Activated effector memory CD4-positive, alpha-beta T cell treated with anti-CD3 and anti-CD28 coated beads, Interleukin-2, amount 50 U/mL, for 16 hours (primary cell): ENCODE results near the gene TMCC1.
"Not testable (repeated sequence)": the region's sequence is repeated elsewhere in the genome, so short reads cannot be mapped to it uniquely, and the experiment has no call there.

Experiments used
- DNase-seq: peaks from one replicate; pipeline ENCODE4 v3.0.0-alpha.2; 2020

Gene TMCC1

GRCh38 chr3:129708328-129708861 is 185.1 kb downstream of the TMCC1 start:
- DNase-seq: no peak

- no peak for DNase-seq
Observed at GRCh38 chr3:129705274-129705673, 188.2 kb downstream of the TMCC1 start.

GRCh38 chr3:129703913-129704312 is 189.6 kb downstream of the TMCC1 start:
- DNase-seq: no peak

- DNase-seq: no peak
Observed at GRCh38 chr3:129702934-129703712, 190.4 kb downstream of the TMCC1 start.

- DNase-seq: no peak
Observed at GRCh38 chr3:129701161-129701560, 192.3 kb downstream of the TMCC1 start.

GRCh38 chr3:129699612-129700011 is 193.9 kb downstream of the TMCC1 start:
- DNase-seq: no peak

- DNase-seq: no peak
Observed at GRCh38 chr3:129699199-129699598, 194.3 kb downstream of the TMCC1 start.

GRCh38 chr3:129697229-129697969 is 196.1 kb downstream of the TMCC1 start:
- no peak for DNase-seq

- DNase-seq: not testable (repeated sequence)
Observed at GRCh38 chr3:129696430-129696829, 197.1 kb downstream of the TMCC1 start.

GRCh38 chr3:129695230-129695629 is 198.3 kb downstream of the TMCC1 start:
- no peak for DNase-seq

- DNase-seq: no peak
Observed at GRCh38 chr3:129694228-129694627, 199.3 kb downstream of the TMCC1 start.

- no peak for DNase-seq
Observed at GRCh38 chr3:129692743-129693142, 200.8 kb downstream of the TMCC1 start.

GRCh38 chr3:129690963-129691362 is 202.5 kb downstream of the TMCC1 start:
- no peak for DNase-seq

- no peak for DNase-seq
Observed at GRCh38 chr3:129690406-129690805, 203.1 kb downstream of the TMCC1 start.

- no peak for DNase-seq
Observed at GRCh38 chr3:129689036-129689435, 204.5 kb downstream of the TMCC1 start.

GRCh38 chr3:129688271-129688895 is 205.1 kb downstream of the TMCC1 start:
- DNase-seq: no peak

GRCh38 chr3:129687586-129688125 is 205.9 kb downstream of the TMCC1 start:
- DNase-seq: no peak

- no peak for DNase-seq
Observed at GRCh38 chr3:129686941-129687340, 206.6 kb downstream of the TMCC1 start.

- DNase-seq: no peak
Observed at GRCh38 chr3:129684270-129684669, 209.2 kb downstream of the TMCC1 start.

- DNase-seq: no peak
Observed at GRCh38 chr3:129683201-129683600, 210.3 kb downstream of the TMCC1 start.

GRCh38 chr3:129676985-129677384 is 216.5 kb downstream of the TMCC1 start:
- no peak for DNase-seq

- DNase-seq: not testable (repeated sequence)
Observed at GRCh38 chr3:129674798-129675123, 218.8 kb downstream of the TMCC1 start.
